Stimulated activated CD4-positive, alpha-beta T cell treated with anti-CD3 and anti-CD28 coated beads, Interleukin-4, amount 100 ng/mL, for 48 hours (primary cell): ENCODE data around the gene WDR83.
"Not testable (repeated sequence)": the region's sequence is repeated elsewhere in the genome, so short reads cannot be mapped to it uniquely, and the experiment has no call there.

Experiments
- DNase-seq, 2 donors: peaks; one replicate each; pipeline ENCODE4 v3.0.0-alpha.2; 2020; ENCODE audit warnings: low read depth in 2 of 2

Gene WDR83

DNA sequence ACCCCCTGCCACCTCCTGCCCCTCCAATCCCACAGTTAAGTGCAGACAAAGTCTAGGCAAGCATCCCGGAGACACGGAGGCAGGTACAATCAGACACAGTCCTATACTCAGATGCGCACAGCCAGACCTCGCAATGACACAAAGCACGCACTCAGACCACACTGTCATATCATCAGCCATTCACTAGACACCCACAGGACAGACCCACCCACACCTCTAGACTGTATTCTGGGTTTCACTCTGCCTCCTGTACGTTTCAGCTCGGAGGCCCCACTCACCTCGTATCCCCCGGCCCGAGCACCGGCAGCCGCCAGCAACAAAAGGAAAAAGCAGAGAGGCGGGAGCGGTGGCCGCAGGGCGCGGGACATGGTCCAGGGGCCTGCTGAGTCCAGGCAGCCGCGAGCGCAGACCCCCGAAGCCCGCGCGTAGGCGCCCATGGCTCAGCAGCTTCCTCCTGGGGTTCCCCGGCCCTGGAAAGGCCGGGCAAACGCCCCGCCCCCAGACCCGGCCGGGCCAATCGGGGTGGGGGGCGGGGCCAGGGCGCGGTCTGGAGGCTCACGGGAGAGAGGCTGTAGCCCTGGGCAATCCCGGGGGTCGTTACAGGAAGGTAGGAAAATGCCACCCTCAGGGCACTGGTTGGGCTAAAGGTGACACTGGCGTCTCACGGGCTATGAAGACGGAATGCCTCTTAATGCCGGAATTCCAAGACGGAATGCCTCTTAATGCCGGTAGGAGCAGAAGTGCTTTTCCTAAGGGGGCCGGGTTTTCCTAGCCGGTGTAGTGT, at the start of gene WDR83, which contains the start of gene MAN2B1:
Gene WDR83 (plus strand): TSS at position 543 of the 784 bp plus-strand sequence. CDS start 2,984 bp downstream, outside the sequence.
Gene MAN2B1 (minus strand): TSS at position 478 of the 784 bp plus-strand sequence. CDS start 41 bp downstream, at position 437.
- DNase-seq = peak; percentile 70 to 79

- no peak for DNase-seq
Observed at GRCh38 chr19:12617646-12618045, 49.0 kb upstream of the WDR83 start.

DNA sequence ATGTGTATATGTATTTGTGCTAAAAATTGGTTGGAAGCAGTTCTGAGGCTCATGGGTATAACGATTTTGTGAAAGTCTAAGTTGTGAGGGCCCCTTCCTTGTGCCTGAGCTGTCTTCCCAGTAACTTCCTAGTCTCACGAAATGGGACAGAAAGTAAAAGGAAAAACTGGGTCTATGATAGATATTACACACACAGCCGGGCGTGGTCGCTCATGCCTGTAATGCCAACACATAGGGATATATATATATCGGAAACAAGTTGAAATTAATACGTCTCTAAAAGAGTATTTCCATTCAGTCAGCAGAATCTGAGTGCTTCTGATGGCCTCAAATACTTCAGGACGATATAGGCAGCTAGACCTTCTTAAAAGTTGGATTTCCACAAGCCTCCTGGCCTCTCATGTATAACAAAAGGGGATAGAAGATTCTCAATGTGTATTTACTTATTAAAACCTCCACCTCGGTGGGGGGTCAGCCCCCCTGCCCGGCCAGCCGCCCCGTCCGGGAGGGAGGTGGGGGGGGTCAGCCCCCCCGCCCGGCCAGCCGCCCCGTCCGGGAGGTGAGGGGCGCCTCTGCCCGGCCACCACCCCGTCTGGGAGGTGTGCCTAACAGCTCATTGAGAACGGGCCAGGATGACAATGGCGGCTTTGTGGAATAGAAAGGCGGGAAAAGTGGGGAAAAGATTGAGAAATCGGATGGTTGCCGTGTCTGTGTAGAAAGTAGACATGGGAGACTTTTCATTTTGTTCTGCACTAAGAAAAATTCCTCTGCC, 45.2 kb upstream of the WDR83 start:
- DNase-seq = not testable (repeated sequence)

GRCh38 chr19:12623361-12624031, 43.1 kb upstream of the WDR83 start:
- no peak for DNase-seq

DNA sequence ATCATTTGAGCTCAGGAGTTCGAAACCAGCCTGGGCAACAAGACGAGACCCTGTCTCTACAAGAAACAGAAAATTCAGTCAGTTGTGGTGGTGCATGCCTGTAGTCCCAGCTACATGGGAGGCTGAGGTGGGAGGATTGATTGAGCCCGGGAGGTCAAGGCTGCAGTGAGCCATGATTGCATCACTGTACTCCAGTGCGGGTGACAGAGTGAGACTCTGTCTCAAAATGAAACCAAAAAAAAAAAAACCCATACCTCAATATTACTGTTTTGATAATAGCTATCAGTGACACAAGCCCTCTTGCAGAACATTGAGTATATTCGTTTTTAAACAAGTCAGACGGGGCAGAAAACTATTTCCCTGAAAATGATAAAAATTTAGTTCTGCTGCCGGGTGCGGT, 39.6 kb upstream of the WDR83 start:
- DNase-seq = no peak

DNA sequence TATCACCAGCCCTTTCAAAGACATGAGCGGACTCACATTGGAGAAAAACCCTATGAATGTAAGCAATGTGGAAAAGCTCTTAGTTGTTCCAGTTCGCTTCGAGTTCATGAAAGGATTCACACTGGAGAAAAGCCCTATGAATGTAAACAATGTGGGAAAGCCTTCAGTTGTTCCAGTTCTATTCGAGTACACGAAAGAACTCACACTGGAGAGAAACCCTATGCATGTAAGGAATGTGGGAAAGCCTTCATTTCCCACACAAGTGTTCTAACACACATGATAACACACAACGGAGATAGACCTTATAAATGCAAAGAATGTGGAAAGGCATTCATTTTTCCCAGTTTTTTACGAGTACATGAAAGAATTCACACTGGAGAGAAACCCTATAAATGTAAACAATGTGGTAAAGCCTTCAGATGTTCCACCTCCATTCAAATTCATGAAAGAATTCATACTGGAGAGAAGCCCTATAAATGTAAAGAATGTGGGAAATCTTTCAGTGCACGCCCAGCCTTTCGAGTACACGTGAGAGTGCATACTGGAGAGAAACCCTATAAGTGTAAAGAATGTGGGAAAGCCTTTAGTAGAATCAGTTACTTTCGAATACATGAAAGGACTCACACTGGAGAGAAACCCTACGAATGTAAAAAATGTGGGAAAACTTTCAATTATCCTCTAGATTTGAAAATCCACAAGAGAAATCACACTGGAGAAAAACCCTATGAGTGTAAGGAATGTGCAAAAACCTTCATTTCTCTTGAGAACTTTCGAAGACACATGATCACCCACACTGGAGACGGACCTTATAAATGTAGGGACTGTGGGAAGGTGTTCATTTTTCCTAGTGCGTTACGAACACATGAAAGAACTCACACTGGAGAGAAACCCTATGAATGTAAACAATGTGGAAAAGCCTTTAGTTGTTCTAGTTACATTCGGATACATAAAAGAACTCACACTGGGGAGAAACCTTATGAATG, 38.3 kb upstream of the WDR83 start:
- DNase-seq = no peak

- DNase-seq = no peak
Observed at GRCh38 chr19:12629215-12629614, 37.4 kb upstream of the WDR83 start.

GRCh38 chr19:12636631-12637030, 30.0 kb upstream of the WDR83 start:
- DNase-seq = no peak

- DNase-seq = no peak
Observed at GRCh38 chr19:12638611-12639182, 27.9 kb upstream of the WDR83 start.

DNA sequence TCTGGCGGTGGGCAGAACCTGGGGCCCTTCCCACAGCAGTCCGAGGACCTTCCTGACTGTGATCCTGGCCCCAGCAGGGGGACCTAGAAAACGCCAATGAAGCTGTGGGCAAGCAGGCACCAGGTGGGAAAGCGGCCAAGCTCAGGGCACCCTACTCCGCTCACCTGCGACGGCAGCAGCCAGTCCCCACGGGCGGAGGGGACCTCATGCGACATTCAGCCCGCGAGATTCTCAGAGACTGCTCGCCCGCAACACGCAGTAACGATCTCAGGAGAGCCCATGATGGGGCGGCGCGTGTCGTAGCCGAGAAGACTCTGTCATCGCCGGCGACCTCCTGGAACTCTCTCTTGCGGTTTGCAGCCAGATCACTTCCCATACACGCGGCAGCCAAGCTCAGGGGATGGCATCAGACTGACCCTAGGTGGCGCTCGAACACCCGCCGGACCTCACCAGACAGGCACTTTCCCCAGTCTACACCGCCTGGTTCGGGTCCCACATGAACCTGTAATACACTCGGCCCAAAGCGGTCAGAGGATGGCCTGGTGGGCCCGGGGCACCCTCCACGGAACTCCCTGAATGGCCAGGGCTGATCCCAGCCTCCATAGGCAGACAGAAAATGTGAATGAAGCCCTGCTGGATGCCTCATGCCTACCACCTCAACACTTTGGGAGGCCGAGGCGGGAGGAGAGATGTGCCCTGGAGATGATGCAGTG, 26.6 kb upstream of the WDR83 start:
- peak; percentile 84 to 87 for DNase-seq

DNA sequence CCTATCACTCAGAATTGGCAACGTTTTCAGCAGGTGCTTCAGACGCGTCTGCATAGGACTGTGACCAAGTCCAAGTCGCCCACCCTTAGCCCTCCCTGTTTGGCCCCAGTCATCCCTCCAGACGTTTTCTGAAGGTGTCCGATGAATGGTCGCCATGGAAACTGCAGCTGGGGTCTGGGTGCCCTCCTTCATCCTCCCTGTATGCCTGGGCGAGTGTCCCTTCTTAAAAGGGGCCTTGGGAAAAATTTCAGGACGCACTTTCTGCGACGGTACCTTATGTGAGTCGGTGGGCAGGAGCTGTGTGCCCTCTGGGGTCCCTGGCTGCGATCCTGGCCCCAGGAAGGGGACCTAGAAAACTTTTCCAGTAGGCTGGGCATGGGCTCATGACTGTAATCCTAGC, 25.2 kb upstream of the WDR83 start:
- DNase-seq = no peak

GRCh38 chr19:12642506-12642905, 24.1 kb upstream of the WDR83 start:
- no peak for DNase-seq

- DNase-seq = not testable (repeated sequence)
Observed at GRCh38 chr19:12643716-12644115, 22.9 kb upstream of the WDR83 start.

DNA sequence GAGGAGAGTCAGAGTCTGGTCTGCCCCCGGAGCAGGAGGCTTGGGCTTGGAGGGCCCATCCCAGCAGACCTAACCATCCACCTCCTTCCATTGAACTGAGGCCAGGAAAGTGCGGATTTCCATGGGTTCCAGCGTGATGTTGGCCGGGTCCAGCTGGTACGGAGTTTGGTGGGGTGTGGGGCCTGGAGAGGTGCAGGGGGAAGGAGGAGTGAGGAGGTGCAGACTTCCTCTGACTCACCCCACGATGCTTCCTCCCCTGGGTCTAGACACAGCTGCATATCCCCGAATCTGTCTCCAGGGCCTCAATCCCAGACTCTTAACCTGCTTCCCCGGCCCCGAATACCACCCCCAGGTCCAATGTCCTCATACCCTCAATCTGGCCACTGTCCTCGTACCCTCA, 20.1 kb upstream of the WDR83 start:
- DNase-seq = no peak

DNA sequence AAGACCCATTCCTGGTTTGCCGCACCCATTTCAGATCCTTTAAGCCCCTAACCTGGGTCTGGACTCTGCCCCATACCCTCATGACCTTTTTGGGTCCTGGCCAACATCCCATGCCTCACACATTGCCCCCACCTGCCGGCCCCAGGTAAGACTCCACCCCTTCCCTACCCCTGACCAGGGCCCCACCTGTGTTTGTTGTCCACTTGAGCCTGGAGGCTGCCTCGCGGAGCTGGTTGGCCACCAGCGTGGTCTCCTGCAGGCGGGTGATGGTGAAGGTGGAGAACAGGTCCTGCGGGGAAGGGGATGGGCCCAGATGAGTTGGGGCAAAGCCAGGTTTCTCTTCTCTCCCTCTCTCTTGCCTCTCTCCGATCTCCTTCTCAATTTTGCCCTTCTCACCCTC, 19.6 kb upstream of the WDR83 start:
- DNase-seq = no peak

DNA sequence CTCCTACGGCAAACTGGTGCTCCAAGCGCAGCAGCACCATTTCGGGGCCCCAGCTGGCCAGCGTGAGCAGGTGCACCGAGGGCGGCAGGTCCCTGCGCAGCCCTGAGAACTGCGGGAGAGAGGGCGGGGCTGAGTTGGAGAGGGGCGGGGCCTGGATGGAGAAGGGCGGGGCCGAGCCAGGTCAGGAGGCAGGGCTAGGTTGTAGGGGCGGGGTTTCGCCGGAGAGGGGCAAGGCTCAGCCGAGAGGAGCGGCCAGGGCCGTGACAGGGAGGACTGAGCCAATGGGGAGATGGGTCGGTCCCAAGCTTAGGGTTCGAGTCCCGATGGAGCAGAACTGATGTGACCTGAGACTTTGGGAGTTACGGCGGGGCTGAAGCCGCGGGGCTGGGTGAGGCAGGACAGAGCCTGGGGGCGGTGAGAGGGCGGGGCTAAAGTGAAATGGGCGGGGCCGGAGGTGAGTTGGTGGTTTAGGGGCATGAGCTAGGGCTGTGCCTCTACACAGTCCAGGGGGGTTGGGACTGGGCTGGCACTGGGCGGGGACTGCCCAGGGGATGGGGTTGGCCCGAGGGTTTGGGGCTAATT, 19.0 kb upstream of the WDR83 start:
- peak; percentile 35 to 59 for DNase-seq

- no peak for DNase-seq
Observed at GRCh38 chr19:12648088-12648487, 18.5 kb upstream of the WDR83 start.

- DNase-seq = no peak
Observed at GRCh38 chr19:12649941-12650340, 16.7 kb upstream of the WDR83 start.

DNA sequence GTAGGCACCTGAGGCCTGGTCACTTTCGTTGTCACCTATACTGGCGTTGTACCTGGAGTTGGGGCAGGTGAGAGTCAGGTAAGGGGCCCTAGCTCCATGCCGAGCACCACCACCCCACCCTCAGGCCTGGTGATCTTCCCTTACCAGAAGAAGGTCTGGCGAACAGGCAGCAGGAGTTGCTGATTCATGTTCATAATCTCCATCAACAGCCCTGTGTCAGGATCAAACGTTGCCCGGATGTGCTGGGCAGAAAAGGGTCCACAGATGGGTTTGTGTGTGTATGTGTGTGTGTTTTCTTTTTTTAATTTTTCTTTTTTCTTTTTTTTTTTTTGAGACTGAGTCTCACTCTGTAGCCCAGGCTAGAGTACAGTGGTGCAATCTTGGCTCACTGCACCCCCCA, 14.4 kb upstream of the WDR83 start:
- DNase-seq = no peak

DNA sequence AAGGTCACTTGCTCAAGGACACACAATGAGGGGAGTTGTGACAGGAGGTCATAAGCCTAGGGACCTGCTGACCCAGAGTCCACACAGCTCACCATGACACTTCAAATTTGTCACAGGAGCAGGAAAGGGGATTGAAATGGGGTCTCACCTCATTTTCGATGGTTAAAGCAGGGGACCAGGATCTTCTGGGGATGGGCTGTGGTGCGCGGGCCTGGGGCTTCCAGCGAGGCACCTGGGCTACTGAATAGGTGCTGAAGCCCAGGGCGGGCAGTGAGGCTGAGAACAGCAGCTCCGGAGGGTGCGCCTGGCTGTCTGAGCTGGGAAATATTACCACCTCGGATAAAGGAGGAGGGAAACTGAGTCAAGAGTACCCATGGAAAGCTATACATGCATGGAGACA, 11.1 kb upstream of the WDR83 start:
- no peak for DNase-seq
